ENCODE measurements around the gene ME1.
"Not testable (repeated sequence)": the region's sequence is repeated elsewhere in the genome, so short reads cannot be mapped to it uniquely, and the experiment has no call there.

ME1 gene

DNA sequence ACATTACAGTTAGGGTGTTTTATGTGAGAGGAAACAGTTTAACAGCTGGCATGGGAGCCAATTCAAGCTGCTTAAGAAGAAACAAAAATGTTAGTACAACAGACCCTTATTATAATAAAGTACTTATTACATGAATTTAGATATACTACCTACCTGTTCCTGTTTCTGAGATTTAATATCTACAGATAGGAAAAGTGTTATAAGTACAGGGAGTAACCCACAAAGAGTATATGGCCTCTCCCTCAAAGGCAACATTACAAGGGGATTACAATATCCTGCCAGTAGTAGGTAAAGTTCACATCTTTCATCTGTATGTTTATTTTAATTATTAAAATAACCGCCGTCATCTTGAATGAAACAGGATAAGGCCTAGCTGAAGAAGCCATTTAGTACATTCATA is 1.8 kb upstream of the ME1 start:
- in situ Hi-C loops (cut with MboI; ENCODE audit: low sequenced_read_pairs): no loop called here

DNA sequence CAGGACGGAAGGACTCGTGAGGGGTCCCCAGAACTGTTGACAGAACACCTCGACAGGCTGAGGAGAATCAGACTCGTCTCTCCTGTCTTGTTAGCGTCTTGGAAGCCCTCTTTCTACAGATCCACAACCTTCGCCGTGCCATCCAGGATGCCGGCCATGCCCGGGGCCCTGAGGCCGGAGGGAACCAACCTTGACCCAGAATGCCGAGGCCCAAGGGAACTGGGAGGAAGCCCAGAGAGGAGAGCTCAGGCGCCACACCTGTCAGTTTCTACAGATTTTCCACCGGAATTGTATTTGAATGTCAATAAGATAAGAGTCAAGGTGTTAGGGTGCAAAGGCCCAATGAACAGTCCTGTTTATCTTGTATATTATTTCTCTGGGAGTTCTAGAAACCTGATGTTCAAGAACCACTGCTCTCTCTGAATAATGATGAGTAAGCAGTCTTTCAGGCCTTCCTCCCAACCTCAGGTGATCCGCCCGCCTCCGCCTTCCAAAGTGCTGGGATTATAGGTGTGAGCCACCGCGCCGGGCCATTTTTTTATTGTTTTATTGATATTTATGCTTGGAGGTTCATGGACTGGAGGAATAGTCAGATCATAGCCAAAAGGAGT is 799 bp upstream of the ME1 start:
- in situ Hi-C loops (cut with MboI; ENCODE audit: low sequenced_read_pairs): no loop called here

DNA sequence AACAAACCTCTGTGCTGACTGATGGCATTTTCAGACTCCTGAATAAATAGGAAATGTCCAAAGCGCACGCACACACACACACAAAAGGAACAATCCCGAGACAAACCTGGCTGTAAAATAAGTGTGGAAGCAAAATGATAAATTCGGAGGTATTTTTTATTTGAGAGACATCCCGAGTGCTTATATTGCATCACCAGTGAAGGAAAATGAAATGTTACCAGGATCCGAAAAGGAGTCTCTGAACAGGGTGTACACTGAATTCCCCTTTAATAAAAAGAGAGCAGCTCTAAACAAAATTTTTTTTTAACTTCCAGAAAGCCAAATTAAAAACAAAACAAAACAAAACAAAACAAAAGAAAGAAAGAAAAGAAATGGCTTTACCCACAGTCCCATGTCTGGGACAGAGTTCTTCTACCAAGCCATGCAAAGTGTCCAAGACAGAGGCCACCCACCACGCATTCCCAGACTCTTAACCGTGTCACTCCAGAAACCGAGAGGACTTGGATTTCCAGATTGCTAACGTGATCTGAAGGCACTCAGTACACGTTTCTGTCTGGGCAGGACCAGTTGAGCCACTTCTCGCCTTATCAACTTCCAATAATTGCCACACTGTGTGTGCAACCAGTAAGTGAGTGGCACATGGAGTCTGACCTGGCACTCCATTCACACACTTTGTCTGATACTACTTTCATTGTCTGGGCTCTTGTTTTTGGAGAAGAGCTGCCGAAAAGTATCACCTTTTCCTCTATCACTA is 817 bp downstream of the ME1 start:
- in situ Hi-C loops (cut with MboI; ENCODE audit: low sequenced_read_pairs): no loop called here

DNA sequence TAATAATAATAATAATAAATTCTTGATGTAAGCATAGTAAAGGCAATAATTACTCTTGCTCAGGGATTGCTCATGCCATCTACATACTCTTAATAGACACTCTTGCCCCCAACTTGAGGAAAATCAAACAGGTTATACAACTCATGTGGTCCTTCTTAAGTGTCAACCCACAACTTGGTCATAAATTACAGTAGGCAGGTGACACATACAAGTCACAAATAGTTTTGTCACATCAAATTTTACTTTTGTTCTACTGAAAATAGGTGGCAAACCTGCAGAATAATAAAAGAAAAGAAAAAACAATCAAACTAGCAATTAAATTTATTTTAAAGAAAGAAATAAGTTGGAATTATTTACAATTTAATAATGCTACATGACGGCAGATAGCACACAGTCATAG is 1.6 kb downstream of the ME1 start:
- in situ Hi-C loops (cut with MboI; ENCODE audit: low sequenced_read_pairs): no loop called here

DNA sequence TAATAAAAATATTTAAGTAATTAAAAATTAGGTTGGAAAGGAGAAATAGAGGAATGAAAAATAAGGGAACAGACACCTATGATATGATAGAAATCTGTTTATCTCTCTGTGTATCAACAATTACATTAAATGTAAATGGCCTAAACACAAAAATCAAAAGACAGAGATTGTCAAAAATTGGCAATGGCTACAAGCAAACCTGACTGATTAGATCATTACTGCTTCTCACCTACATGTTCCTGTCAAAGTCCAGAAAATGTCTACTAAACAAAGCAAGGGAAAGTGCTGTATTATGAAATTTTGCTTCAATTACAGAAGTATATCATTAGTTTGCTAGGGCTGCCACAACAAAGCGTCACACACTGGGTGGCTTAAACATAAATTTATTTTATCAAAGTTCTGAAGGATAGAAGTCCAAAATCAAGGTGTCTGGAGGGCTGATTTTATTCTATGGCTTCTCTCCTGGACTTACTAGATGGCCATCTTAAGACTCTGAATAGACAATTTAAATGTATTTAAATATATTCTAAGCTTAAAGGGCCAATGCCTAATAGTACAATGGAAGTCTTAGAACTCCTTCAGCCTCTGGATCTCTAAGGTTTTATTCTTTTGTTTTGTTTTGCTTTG is 6.3 kb downstream of the ME1 start:
- in situ Hi-C loops (cut with MboI; ENCODE audit: low sequenced_read_pairs): no loop called here

DNA sequence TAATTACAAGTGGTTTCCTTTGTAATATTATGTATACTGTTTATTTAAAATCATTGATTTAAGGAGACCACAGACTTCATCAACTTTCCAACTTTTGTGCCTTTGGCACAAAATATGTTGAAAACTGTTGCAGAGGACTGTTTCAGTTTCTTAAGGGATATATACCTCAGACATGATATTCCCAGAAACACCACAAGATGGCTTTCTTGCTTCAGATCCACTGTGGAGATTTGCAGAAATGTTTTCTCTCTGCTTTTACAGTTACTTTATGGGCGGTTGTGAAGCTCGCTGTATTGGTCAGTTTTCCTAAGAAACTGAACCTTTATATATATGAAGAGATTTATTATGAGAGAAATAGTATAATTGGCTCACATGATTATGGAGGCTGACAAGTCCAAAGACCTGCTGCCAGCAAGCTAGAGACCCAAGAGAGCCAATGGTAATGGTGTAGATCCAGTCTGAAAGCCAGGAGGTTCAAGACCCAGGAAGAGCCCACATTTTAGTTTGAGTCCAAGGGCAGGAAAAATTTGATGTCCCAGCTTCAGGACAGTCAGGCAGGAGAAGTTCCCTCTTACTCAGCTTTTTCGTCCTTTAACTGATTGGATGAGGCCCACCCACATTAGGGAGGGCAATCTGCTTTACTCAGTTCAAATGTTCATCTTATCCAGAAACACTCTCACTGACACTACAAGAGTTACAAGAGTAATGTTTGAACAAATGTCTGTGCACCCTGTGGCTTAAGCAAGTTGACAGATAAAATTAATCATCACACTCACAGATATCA is 12.8 kb downstream of the ME1 start:
- in situ Hi-C loops (cut with MboI; ENCODE audit: low sequenced_read_pairs): loop anchor here (5.0 to 10.0 kb wide), 2 partner anchors 99 to 193 kb away; no protein-coding TSS in a partner anchor

DNA sequence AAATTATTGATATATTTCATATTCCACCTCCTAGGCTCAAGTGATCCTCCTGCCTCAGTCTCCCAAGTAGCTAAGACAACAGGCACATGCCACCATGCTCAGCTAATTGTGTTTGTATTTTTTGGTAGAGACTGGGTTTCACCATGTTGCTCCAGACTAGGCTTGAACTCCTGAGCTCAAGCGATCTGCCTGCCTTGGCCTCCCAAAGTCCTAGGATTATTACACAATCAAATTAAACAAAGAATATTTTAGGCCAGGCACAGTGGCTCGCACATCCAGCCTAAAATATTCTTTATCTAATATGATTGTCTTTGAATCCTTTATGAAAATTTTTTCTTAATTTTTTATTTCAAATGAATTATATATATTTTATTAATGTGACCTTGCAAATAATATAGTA is 17.8 kb downstream of the ME1 start:
- in situ Hi-C loops (cut with MboI; ENCODE audit: low sequenced_read_pairs): loop anchor here (10.0 kb wide), 1 partner anchor 188 kb away; no protein-coding TSS in a partner anchor

DNA sequence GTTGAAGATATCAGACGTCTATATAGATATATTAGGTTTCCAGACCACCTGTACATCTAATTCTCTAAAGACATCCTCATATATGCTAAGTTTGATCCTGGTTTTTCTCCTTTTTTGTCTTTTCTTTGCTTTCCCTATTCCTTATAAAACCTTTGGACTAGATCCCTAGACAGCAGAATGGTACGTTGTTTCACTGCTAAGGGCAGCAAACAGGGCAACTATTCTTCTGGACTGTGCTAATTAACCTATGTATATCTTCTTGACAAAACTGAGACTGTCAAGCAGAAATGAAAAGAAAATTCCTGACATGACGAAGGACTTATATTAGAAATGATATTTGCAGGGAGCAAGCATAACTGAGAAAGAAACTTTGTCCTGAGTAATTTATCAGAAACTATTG is 19.1 kb downstream of the ME1 start:
- in situ Hi-C loops (cut with MboI; ENCODE audit: low sequenced_read_pairs): loop anchor here (10.0 kb wide), 1 partner anchor 187 kb away; no protein-coding TSS in a partner anchor

DNA sequence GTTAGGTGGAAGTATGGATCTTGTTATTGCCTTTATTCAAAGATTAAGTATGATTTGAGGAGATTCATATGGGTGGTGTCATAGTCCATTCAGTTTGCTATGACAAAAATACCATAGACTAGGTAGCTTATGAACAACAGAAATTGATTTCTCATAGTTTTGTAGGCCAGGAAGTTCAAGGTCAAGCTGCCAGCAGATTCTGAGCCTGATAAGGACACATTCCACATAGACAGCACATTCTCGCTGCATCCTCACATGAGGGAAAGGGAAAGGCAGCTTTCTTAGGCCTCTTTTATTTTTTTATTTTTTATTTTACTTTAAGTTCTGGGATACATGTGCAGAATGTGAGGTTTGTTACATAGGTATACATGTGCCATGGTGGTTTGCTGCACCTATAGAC is 27.7 kb downstream of the ME1 start:
- in situ Hi-C loops (cut with MboI; ENCODE audit: low sequenced_read_pairs): no loop called here

DNA sequence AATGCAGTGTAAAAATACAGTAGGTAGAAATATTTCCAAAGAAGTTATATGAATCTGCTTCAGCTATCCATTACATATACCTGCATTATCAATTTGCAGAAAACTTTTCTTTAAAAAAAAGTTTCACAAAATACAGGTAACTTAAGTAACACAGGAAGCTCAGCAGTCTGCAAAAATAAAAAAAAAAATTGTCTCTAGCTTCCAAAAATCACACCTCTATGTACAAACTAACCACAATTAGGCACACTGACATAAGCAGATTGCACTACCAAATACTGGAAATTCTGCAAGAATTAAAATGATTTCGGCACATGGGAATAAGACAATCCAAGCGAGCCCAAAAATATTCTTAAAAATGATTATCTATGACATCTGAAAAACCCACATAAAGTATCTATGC is 41.2 kb downstream of the ME1 start:
- in situ Hi-C loops (cut with MboI; ENCODE audit: low sequenced_read_pairs): no loop called here

DNA sequence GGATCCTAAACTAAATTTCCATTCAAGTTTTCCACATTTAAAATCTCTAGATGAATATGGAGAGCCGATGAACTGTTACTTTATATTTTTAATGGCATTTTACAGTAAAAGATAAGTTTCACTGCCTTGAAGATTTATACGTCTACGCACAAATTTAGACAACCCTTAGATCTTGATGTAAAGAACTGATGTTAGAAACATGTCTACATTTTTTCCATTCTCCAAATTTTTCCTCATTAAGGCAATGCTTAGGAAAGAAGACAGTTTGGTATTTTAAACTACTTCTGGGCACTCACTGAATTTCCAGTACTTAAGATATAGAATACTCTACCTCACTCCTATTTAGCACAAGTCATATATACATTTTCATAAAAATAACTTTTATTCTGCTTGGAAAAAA is 45.4 kb downstream of the ME1 start:
- in situ Hi-C loops (cut with MboI; ENCODE audit: low sequenced_read_pairs): no loop called here

DNA sequence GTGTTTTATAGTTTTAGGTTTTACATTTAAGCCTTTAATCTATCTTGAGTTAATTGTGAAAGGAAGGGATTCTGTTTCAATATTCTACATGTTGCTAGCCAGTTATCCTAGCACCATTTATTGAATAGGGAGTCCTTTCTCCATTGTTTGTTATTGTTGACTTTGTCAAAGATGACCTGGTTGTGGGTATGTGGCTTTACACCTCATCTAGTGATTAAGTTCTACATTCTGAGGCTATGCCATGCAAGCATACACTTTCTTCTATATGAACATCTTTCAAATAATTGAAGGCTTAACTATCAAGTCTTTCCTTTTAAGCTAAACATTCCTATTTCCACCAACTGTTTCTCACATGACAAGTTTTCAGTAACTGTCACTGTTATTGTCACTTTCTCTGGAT is 46.1 kb downstream of the ME1 start:
- in situ Hi-C loops (cut with MboI; ENCODE audit: low sequenced_read_pairs): no loop called here

DNA sequence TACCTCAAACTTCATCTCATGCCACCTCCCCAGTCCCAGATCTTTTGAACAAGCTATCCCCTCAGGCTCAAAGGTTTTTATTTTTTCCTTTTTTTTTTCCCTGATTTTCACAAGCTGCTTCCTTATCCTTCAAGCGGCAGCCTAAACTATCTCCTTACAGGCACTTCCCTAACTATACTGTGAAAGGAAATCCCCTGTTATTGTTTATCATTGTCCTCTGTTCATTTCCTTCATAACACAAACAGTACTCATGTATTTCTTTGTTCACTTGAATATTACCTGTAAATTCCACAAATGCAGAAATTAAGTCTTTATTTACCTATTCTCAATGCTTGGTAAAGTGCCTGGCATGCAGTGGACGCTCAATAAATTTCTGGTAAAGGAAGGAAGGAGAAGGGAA is 48.9 kb downstream of the ME1 start:
- in situ Hi-C loops (cut with MboI; ENCODE audit: low sequenced_read_pairs): no loop called here

DNA sequence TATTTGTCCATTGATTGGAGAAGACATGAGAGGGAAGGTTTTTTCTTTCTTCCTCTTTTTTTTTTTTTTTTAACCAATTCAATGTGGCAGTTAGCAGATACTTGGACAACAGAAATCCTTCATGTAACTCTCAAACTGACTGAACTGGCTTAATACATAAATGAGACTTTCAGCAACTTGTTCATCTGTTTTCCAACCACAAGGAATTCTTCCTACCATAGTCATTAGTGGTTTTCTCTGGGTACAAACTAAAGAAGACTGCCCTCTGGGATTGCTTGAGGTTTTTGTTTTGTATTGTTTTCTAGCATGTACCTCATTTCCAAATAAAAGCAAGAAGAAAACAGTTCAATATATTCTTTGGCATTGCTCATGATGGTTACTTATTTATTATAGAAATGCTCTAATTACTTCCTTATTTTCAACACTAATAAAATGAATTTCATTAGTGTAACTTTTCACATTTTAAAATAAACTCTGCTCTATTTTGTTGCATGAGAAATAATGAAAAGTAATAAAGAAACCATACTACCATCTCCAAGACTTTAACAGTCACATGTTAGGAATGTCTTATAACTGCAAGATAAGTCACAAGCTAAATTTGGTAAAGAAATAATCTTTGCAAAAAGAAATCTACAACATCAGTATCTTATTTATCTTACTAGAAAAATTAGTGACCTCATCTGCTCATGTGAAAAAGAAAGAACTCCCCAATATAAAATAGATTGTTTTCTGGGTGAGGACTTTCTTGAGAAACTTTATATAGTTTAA is 52.0 kb downstream of the ME1 start:
- in situ Hi-C loops (cut with MboI; ENCODE audit: low sequenced_read_pairs): no loop called here

DNA sequence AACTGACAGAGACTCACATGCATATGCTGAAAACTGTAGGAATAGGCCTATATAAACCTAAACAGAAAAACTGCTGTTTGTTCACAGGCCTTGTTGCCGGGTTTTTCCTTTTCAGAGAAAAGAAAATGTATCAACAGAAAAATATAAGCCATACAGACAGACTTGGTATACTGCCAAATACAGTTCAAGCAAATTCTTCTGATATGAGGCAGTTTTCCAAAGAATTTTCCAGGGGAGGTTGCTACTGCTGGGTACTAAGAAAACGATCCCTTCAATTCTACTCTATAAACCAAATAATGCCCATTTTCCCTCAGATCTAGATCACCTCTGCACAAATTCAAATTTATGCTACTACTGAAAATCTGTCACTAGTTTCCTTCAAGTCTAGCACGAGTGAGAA is 59.4 kb downstream of the ME1 start:
- in situ Hi-C loops (cut with MboI; ENCODE audit: low sequenced_read_pairs): no loop called here

DNA sequence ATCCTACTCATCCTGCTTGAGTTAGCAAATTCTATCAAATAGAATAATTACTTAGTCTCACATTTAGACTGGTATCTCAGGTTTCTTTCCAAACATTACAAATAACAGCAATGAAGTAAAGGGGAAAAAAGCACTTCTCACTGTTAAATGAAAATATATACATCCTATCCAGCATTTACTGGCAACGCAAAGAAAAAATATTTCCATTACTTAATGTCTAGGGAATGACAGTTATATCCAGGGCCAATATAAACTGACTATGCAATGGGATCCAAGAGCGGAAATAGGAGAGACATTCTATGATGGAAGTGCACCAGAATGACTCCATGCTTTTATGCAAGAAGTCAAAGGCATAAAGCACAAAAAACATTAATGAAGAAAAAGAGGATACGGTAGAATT is 60.3 kb downstream of the ME1 start:
- in situ Hi-C loops (cut with MboI; ENCODE audit: low sequenced_read_pairs): no loop called here

DNA sequence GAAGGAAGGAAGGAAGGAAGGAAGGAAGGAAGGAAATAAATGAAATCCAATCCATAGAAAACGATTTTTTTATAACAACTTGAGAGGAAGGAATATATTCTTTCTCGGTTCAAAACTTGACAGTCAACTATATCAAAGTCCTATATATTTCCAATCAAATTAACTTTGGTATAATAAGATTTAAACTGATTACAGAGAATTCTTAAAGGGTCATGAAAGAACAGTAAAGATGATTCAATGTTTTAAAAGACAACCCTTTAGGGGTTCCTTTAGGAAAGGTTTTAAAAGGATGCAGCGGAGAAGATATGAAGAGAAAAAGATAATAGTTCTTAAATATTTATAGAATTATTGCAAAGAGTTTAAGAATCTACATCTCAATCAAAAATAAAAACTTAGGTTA is 61.2 kb downstream of the ME1 start:
- in situ Hi-C loops (cut with MboI; ENCODE audit: low sequenced_read_pairs): no loop called here

DNA sequence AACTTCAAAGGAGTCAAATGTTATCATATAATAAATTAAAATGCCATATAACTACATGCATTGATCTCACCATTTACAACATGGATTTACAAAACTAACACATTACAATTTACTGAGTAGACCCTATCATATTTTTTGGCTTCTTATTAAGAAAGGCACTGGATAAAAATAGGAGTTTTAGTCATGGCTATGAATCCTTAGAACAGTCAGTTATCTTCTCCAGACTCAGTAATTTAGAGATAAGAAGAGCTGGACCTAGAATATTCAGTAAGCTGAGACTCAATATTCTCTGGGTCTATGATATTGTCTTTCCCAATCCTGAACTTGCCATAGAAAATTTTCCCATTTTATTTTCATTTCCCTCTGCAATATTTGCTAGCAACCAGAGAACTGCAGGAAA is 62.3 kb downstream of the ME1 start:
- in situ Hi-C loops (cut with MboI; ENCODE audit: low sequenced_read_pairs): no loop called here

DNA sequence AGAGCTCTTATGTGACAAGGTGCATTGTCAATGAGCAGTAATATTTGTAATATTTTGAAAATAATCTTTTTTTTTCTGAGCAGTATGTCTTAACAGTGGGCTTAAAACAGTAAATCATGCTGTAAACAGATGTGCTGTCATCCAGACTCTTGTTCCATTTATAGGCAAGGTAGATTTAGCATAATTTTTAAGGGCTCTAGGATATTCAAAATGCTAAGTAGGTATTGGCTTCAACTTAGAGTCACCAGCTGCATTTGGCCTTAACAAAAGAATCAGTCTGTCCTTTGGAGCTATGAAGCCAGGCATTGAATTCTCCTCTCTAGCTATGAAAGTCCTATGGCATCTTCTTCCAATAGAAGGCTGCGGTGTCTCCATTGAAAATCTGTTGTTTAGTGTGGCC is 63.7 kb downstream of the ME1 start:
- in situ Hi-C loops (cut with MboI; ENCODE audit: low sequenced_read_pairs): no loop called here

DNA sequence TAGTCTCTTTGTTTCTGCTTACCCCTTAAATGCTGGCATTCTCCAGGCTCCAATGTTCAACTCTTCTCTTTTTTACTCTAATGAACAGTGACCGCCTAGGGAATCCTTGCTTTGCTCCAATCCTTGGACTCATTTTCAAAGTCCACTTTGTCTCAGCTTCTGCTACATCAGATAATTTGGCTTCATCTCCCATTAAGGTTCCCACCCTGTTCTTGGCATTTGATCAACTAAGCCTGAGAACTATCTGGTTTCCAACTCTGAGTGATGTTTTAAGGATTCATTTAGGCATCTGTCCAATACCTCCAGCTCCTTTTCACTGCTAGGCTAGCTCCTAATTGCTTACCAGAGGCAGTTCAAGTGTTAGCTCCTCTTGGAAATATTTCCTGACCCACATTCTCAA is 64.9 kb downstream of the ME1 start:
- in situ Hi-C loops (cut with MboI; ENCODE audit: low sequenced_read_pairs): no loop called here

DNA sequence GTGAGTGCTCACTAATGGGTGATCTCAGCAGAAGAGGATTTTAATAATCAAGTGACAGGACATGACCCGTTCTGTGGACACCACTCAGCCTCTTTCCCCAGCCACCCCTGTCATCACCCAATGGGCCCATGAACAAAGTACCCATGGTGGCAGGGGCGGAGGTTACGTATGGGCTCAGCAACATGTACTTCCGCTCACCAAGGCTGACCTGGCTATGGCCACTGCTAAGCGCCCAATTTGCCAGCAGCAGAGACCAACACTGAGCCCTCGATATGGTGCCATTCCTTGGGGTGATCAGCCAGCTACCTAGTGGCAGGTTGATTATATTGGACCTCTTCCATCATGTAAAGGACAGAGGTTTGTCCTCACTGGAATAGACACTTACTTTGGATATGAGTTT is 68.5 kb downstream of the ME1 start:
- in situ Hi-C loops (cut with MboI; ENCODE audit: low sequenced_read_pairs): not testable (repeated sequence)
